GM12878 (cell line): Measurements from ENCODE around the gene GLG1. TPM values are rescaled to one million over a fixed set of nuclear protein-coding genes. Genes with fewer than 3 reads are reported as not detected.

Experiments used
- BHLHE40 ChIP-seq, 2 experiments: fragments of 450-650 bp in 1 of 2; IDR thresholded peaks; 2 replicates each; pipeline ENCODE4 v1.6.1; 2011 to 2017; ENCODE audit warnings: low read depth in 2 of 2, borderline replicate concordance in 1 of 2, improper control_type of control experiment in 1 of 2, low read length in 1 of 2, mild to moderate bottlenecking in 1 of 2
- DPF2 ChIP-seq: fragments of 450-650 bp; IDR thresholded peaks from 2 replicates; pipeline ENCODE4 v1.6.1; 2017; ENCODE audit warnings: mild to moderate bottlenecking
- FOXK2 ChIP-seq: fragments of 450-650 bp; IDR thresholded peaks from 2 replicates; pipeline ENCODE4 v1.6.1; 2017; ENCODE audit warnings: mild to moderate bottlenecking, moderate library complexity
- HDAC6 ChIP-seq: fragments of 200-600 bp; sonication (generic); IDR thresholded peaks from one replicate; pipeline ENCODE4 v1.8.0; 2017; ENCODE audit warnings: antibody characterized with exemption; ENCODE audit not compliant: unreplicated experiment
- IKZF2 ChIP-seq, 2 experiments: fragments of 450-650 bp; IDR thresholded peaks; 2 replicates each; pipeline ENCODE4 v1.6.1; 2017; ENCODE audit warnings: mild to moderate bottlenecking in 2 of 2, moderate library complexity in 2 of 2
- MTA2 ChIP-seq: fragments of 450-650 bp; IDR thresholded peaks from 2 replicates; pipeline ENCODE4 v1.6.1; 2016; ENCODE audit warnings: low read depth, mild to moderate bottlenecking, moderate library complexity
- NRF1 ChIP-seq: conservative IDR thresholded peaks from 2 replicates; pipeline ENCODE4 v1.6.1; 2011; ENCODE audit warnings: mild to moderate bottlenecking, low read depth, low read length, improper control_type of control experiment
- SREBF2 ChIP-seq: IDR thresholded peaks from 2 replicates; pipeline ENCODE4 v1.6.1; 2012; ENCODE audit warnings: mild to moderate bottlenecking, low read length
- TCF12 ChIP-seq: IDR thresholded peaks from 2 replicates; pipeline ENCODE4 v1.6.1; 2011; ENCODE audit warnings: low read depth, mild to moderate bottlenecking, low read length
- TCF3 ChIP-seq: IDR thresholded peaks from 2 replicates; pipeline ENCODE4 v1.6.1; 2012; ENCODE audit warnings: low read depth, mild to moderate bottlenecking, low read length, borderline replicate concordance; ENCODE audit not compliant: insufficient read depth
- YBX1 ChIP-seq: fragments of 450-650 bp; IDR thresholded peaks from 2 replicates; pipeline ENCODE4 v1.6.1; 2016; ENCODE audit warnings: antibody characterized with exemption
- polyA plus RNA-seq, 11 experiments: library from polyadenylated mRNA; depleted of rRNA in 4 of 11; unstranded in 6 of 11; stranded (reverse) in 5 of 11; fragments of >200 nt; fragmentation: Nextera tagmentation in 4 of 11; fragmentation: Illumina TruSeq in 1 of 11; extraction: Ambion mirVana in 4 of 11; extraction: Trizol in 1 of 11; gene quantifications; 1 replicate in 1 of 11; 2 replicates in 10 of 11; pipeline versions ENCODE4 v1.2.1 to v1.2.3, GENCODE V29; 2011 to 2016; ENCODE audit warnings: inconsistent platforms in 2 of 11, missing spikeins in 2 of 11, low read depth in 1 of 11
- total RNA-seq, 4 experiments: library from RNA; depleted of rRNA in 3 of 4; stranded (reverse); fragments of >200 nt in 3 of 4; fragmentation: Illumina TruSeq in 1 of 4; extraction: Trizol in 1 of 4; gene quantifications; 2 replicates each; pipeline versions ENCODE4 v1.2.1 to v1.2.3, GENCODE V29; 2013 to 2021
- TF ChIP-seq, protein P1 (sequence below): fragments of 450-650 bp; IDR thresholded peaks from 2 replicates; pipeline ENCODE4 v1.6.1; 2017; ENCODE audit warnings: mild to moderate bottlenecking, moderate library complexity
- TF ChIP-seq, protein P2 (sequence below): IDR thresholded peaks from 2 replicates; pipeline ENCODE4 v1.6.1; 2012; ENCODE audit warnings: improper control_type of control experiment, low read depth, low read length; ENCODE audit not compliant: insufficient replicate concordance
- TF ChIP-seq, protein P3 (sequence below): fragments of 450-650 bp; IDR thresholded peaks from 2 replicates; pipeline ENCODE4 v1.6.1; 2018; ENCODE audit warnings: mild to moderate bottlenecking, low read depth, moderate library complexity; ENCODE audit not compliant: partially characterized antibody

GLG1 gene
- total and polyA plus RNA-seq, 10 of the 15 experiments (the other 5 are each of a cell fraction or from before 2014, with no cell fraction given) = 7.6 to 49.4 (median 28.2) TPM

DNA sequence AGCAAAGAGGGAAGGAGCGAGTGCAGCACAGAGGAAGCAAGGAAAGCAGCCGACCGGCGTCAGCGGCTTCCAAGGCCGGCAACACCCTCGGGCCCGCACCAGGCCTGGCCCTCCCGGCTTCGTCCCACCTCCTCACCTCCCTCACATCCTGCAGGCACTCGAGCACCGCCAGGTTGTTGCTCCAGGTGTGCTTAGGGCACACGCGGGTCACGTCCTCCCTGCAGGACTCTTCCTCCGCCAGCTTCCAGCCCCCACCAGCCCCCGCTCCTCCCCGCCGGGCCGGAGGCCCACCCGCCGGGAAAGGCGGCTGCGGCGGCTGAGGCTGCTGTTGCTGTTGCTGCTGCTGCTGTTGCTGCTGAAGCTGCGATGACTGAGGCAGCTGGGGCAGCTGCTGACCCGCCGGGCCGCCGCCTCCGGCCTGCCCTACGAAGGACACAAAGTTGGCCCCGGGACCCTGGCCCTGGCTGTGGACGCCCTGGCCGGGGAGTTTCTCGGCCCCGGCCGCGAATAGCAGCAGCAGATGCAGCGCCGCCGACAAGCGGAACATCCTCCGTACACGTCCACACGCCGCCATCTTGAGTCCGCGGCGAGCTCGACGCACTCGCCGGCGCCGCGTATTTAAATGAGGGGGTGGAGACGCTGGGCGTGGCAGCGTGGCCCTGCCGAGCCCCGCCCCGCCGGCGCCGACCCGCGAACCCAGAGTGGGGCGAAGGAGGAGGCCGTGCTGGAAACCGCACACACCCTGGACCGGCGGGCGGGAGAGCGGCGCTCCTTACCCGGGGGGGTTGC, at the start of gene GLG1 (continued):
- TF ChIP-seq, protein P1, sequence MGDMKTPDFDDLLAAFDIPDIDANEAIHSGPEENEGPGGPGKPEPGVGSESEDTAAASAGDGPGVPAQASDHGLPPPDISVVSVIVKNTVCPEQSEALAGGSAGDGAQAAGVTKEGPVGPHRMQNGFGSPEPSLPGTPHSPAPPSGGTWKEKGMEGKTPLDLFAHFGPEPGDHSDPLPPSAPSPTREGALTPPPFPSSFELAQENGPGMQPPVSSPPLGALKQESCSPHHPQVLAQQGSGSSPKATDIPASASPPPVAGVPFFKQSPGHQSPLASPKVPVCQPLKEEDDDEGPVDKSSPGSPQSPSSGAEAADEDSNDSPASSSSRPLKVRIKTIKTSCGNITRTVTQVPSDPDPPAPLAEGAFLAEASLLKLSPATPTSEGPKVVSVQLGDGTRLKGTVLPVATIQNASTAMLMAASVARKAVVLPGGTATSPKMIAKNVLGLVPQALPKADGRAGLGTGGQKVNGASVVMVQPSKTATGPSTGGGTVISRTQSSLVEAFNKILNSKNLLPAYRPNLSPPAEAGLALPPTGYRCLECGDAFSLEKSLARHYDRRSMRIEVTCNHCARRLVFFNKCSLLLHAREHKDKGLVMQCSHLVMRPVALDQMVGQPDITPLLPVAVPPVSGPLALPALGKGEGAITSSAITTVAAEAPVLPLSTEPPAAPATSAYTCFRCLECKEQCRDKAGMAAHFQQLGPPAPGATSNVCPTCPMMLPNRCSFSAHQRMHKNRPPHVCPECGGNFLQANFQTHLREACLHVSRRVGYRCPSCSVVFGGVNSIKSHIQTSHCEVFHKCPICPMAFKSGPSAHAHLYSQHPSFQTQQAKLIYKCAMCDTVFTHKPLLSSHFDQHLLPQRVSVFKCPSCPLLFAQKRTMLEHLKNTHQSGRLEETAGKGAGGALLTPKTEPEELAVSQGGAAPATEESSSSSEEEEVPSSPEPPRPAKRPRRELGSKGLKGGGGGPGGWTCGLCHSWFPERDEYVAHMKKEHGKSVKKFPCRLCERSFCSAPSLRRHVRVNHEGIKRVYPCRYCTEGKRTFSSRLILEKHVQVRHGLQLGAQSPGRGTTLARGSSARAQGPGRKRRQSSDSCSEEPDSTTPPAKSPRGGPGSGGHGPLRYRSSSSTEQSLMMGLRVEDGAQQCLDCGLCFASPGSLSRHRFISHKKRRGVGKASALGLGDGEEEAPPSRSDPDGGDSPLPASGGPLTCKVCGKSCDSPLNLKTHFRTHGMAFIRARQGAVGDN = peak; percentile 80; the same call in 1 of the 2 replicates
- TF ChIP-seq YBX1 = no peak
- TF ChIP-seq HDAC6 = peak; percentile 80
- no peak for TF ChIP-seq NRF1
- TF ChIP-seq MTA2 = no peak
- no peak; the same call in 1 of the 2 replicates for TF ChIP-seq TCF12
- TF ChIP-seq, protein P2, sequence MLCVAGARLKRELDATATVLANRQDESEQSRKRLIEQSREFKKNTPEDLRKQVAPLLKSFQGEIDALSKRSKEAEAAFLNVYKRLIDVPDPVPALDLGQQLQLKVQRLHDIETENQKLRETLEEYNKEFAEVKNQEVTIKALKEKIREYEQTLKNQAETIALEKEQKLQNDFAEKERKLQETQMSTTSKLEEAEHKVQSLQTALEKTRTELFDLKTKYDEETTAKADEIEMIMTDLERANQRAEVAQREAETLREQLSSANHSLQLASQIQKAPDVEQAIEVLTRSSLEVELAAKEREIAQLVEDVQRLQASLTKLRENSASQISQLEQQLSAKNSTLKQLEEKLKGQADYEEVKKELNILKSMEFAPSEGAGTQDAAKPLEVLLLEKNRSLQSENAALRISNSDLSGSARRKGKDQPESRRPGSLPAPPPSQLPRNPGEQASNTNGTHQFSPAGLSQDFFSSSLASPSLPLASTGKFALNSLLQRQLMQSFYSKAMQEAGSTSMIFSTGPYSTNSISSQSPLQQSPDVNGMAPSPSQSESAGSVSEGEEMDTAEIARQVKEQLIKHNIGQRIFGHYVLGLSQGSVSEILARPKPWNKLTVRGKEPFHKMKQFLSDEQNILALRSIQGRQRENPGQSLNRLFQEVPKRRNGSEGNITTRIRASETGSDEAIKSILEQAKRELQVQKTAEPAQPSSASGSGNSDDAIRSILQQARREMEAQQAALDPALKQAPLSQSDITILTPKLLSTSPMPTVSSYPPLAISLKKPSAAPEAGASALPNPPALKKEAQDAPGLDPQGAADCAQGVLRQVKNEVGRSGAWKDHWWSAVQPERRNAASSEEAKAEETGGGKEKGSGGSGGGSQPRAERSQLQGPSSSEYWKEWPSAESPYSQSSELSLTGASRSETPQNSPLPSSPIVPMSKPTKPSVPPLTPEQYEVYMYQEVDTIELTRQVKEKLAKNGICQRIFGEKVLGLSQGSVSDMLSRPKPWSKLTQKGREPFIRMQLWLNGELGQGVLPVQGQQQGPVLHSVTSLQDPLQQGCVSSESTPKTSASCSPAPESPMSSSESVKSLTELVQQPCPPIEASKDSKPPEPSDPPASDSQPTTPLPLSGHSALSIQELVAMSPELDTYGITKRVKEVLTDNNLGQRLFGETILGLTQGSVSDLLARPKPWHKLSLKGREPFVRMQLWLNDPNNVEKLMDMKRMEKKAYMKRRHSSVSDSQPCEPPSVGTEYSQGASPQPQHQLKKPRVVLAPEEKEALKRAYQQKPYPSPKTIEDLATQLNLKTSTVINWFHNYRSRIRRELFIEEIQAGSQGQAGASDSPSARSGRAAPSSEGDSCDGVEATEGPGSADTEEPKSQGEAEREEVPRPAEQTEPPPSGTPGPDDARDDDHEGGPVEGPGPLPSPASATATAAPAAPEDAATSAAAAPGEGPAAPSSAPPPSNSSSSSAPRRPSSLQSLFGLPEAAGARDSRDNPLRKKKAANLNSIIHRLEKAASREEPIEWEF = no peak
- TF ChIP-seq BHLHE40 (IDR thresholded peaks at IDR 0.05; ENCODE audit: borderline replicate concordance in 1 of 2, low read depth in 2 of 2, low read length in 1 of 2) = 0 out of 4 replicates have a peak, but pooled peaks of 1 of the 2 experiments have one; percentile 33
- peak; percentile 70; the same call in 1 of the 2 replicates for TF ChIP-seq DPF2
- peak; percentile 65; the same call in 1 of the 2 replicates for TF ChIP-seq TCF3
- peak; percentile 55; the same call in 1 of the 2 replicates for TF ChIP-seq FOXK2
- peak in 1 of 2 experiments; percentile 7; a peak in 1 of 4 replicates for TF ChIP-seq IKZF2 (IDR thresholded peaks at IDR 0.05)
- TF ChIP-seq, protein P3, sequence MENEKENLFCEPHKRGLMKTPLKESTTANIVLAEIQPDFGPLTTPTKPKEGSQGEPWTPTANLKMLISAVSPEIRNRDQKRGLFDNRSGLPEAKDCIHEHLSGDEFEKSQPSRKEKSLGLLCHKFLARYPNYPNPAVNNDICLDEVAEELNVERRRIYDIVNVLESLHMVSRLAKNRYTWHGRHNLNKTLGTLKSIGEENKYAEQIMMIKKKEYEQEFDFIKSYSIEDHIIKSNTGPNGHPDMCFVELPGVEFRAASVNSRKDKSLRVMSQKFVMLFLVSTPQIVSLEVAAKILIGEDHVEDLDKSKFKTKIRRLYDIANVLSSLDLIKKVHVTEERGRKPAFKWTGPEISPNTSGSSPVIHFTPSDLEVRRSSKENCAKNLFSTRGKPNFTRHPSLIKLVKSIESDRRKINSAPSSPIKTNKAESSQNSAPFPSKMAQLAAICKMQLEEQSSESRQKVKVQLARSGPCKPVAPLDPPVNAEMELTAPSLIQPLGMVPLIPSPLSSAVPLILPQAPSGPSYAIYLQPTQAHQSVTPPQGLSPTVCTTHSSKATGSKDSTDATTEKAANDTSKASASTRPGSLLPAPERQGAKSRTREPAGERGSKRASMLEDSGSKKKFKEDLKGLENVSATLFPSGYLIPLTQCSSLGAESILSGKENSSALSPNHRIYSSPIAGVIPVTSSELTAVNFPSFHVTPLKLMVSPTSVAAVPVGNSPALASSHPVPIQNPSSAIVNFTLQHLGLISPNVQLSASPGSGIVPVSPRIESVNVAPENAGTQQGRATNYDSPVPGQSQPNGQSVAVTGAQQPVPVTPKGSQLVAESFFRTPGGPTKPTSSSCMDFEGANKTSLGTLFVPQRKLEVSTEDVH = no peak
- TF ChIP-seq SREBF2 = no peak
